M059J (cell line): Measurements from ENCODE around the gene KCNK16. TPM values are rescaled to one million over a fixed set of nuclear protein-coding genes. Genes with fewer than 3 reads are reported as not detected.
A peak's percentile ranks its signal among the peaks of the same experiment; 100 is the strongest.

Experiments used
- DNase-seq: peaks from one replicate; pipeline ENCODE4 v3.0.0-alpha.2; 2012; ENCODE audit warnings: low read depth
- total RNA-seq: library from RNA; depleted of rRNA; stranded (reverse); fragments of >200 nt; shearing (Covaris generic); gene quantifications from 2 replicates; pipeline ENCODE4 v1.2.3, GENCODE V29; 2014; rRNA removed

The KCNK16 gene
- not detected in 2 replicates for total RNA-seq

- no peak for DNase-seq
These were observed at the start of gene KCNK16 for GRCh38 chr6:39322306-39322850. TSS of gene KCNK16 (minus strand) at chr6:39322702. CDS start at chr6:39322540, 162 bp downstream.

DNA sequence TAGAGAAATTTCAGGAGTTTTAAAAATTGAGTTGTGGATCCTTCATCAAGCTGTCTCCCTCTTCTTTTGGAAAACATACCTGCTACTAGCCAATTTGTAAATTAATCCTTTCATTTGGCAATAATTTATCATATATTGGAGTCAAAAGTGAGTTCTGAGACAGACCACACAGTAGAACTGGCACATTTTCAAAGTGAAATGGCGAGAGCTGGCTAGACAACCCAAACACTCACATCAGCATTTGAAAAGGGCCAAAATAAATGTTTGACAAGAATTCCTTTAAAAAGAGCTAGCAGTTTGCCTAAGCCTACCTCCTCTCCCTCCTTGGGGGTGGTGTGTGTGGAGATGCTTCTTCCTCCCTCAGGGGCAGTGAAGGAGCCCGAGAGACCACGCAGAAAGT lies 47.9 kb upstream of the KCNK16 start:
- no peak for DNase-seq

DNA sequence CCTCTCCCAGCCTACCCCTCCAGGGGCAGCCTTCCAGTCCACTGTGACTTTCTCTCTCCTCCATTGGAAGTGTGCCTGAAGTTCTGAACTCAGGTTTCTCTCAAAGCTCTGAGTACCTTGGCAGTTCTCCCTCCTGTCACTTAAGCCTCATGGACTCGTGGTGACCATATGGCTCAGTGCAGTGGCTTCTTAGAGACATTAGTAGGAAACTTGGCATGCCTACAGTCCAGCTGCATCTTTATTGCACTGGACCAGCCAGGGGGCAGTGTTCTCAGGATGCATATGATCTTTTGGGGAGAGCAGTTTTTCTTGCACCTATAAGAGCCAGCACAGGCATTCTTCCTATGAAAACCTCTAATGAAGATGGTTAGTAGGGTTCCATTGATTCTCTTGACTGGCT lies 47.5 kb upstream of the KCNK16 start:
- DNase-seq: no peak

- no peak for DNase-seq
These were observed 45.2 kb upstream of the KCNK16 start for GRCh38 chr6:39367700-39368099.

- DNase-seq: peak; percentile 22
These were observed 44.6 kb upstream of the KCNK16 start for GRCh38 chr6:39366931-39367618.

GRCh38 chr6:39365281-39366074 lies 43.0 kb upstream of the KCNK16 start:
- DNase-seq: peak; percentile 69

DNA sequence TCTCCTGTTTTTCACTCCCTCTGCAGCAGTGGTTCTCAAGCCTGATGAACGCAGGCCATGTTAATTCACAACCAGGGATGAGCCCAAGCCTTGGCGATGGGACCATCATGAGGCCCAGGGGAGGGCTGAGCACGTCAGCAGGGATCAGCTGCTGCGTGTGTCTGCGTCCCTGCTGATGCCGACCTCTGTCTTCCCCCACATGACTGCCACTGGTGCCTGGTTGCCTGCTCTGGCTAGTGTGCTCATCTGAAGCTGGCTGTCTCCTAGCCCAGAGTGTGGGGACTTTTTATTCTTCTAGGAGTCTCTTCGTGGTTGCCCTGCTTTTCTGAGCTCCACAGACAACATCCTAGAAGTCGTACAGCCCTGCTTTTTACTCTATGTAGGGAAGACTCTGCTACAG lies 40.8 kb upstream of the KCNK16 start:
- DNase-seq: no peak

DNA sequence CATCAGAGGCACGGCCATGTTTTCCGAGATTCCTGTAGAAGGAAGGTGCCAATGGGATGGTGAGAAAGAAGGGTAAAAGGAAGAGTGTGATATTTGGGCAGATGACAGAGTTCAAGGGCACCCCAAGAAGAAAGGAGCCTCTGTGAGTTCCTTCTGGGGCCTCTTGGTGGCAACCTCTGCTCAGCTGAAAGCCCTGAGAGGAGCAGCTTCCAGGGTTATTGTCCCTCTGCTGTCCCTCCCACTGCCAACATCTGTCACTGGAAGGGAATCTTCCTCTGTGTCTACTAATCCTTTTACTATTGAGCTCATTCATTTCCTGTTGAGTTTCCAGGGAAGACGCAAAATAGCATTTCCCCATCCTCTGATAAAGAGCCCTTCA lies 40.0 kb upstream of the KCNK16 start:
- DNase-seq: peak; percentile 30

GRCh38 chr6:39361657-39362486 lies 39.4 kb upstream of the KCNK16 start:
- peak; percentile 59 for DNase-seq

- no peak for DNase-seq
These were observed 37.9 kb upstream of the KCNK16 start for GRCh38 chr6:39360378-39360777.

GRCh38 chr6:39357998-39358686 lies 35.6 kb upstream of the KCNK16 start:
- peak; percentile 65 for DNase-seq

- no peak for DNase-seq
These were observed 31.3 kb upstream of the KCNK16 start for GRCh38 chr6:39353698-39354315.

DNA sequence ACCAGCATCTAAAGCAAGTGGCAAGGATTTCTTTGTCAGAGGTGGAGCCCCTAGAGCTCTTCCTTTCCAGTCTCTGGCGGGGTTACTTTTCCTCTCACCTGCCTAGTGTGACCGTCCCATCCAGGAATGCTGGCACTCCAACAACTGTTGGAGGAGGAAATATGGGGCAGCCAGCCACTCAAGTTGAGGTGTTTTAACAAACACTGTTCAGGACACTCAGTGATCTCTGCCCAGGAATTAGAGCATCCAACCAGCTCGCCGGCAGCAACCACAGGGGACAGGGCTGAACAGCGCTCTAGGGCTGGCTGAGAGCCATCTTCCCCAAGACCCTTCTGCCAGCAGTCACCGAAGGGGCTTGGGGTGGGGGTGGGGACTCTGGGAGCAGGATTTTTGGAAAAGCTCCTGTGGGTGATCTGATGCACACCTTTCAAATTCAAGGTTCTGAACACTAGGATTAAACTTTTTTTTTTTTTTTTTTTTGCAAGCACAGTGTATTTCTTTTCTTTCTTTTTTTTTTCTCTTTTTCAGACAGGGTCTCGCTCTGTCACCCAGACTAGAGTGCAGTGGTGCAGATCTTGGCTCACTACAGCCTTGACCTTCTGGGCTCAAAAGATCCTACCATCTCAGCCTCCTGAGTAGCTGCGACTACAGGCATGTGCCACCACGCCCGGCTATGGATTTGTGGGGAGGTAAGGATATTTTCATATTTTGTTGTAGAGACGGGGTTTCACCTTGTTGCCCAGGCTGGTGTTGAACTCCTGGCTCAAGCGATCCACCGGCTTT lies 28.4 kb upstream of the KCNK16 start:
- no peak for DNase-seq

GRCh38 chr6:39348740-39349139 lies 26.2 kb upstream of the KCNK16 start:
- DNase-seq: no peak

DNA sequence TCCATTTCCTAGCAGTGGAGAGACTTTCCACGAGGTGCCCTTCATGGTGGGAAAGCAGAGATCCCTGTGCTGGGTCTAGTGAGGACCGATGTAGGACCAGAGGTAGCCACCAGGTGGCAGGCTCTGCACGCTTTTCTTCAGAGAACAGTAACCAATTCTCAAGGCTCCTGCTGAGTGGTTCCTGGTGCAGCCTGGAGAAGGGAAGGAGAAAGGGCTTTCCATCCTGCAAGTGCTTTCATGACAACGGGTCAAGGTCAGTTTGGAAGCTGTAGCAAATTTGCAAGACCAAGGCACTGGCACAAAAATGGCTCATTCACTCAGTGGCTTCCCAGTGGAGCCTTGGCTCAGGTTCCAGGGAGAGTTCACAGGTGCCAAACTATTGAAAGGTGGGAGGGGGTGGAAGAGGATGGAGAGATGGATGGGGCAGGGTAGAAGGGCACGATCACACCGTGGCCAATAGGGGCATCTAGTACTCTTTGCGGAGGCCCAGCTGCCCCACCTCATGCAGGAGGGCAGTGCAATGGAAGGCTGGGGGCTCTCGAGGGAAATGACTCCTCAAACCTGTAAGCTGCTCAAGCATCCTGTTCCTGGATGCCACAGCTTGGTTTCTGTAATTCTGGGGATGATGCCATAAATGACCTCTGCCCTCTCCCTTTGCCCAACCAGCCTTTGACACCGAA lies 25.5 kb upstream of the KCNK16 start:
- DNase-seq: peak; percentile 57

DNA sequence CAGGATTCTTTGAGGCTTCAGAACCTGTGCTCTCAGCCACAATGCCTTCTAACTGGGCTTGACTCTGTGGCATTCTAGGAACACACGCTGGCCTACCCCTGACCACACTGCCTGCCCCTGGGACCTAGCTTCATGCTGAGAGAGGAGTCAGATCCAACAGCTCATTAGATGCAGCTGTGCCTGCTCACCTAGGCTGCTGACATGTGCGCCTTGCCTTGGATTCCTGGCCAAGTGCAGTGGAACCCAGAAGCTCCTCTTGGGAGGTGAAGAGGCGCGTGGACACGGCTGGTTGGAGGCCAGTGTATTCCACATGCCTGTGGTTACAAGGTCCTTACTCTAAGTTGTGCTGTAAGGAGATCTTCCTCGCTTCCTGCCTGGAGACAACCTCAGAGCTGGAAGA lies 24.7 kb upstream of the KCNK16 start:
- peak; percentile 14 for DNase-seq

GRCh38 chr6:39344821-39345280 lies 22.3 kb upstream of the KCNK16 start:
- no peak for DNase-seq

GRCh38 chr6:39343396-39343870 lies 20.9 kb upstream of the KCNK16 start:
- no peak for DNase-seq

DNA sequence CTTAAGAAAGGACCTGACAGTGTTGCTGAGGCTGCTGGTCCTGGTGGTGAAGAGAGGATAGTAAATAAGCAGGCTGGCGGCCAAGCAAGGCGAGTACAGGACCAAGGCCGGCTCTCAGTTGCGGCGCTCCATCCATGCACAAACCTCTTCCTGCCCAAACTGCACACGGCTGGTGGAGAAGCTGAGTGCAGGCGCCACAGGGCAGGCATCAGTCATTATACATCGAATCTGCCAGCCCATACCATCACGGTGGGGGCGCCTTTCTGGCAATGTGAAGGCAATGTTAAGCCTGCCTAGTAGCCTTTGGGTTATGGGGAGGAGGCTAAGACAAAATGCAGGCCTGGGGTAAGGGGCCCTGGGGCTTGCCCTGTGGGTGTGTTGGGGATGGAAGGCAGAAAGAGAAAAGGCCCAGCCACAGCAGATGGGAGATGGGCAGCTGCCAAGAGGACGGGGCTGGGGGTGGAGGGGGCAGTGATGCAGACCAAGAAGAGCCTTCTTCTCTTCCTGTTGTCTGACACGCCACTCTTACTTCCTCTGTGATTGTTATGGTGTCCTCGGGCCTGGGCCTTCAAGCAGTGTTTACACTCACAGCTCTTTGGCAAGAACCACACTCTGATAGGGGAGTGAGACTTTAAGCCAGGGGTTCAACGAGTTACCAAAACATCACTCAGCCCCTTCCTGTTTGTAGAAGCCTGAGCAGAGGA lies 20.3 kb upstream of the KCNK16 start:
- DNase-seq: no peak
